HG03097 (cell line): ENCODE results near the gene MRPS6.

Source experiments
- ATAC-seq: cut with Tn5 transposase; IDR thresholded peaks from one replicate; pipeline ENCODE4 v1.9.1; 2021; ENCODE audit not compliant: unreplicated experiment, low FRiP score

MRPS6 gene

GRCh38 chr21:34129901-34130715 lies 56.7 kb downstream of the MRPS6 start:
- no peak for ATAC-seq

DNA sequence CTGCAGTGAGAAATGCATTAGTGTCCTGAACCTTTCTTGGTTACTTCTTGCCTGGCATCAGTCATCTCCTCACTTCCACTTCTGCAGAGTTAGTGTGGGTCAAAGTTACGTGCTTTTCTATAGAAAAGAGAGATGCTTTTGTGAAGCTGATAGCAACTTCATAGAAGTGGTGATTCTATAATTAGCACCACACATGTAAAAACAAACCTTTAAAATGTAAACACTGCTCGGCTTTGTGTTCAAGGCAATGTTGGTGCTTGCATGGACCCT lies 57.3 kb downstream of the MRPS6 start:
- no peak for ATAC-seq

DNA sequence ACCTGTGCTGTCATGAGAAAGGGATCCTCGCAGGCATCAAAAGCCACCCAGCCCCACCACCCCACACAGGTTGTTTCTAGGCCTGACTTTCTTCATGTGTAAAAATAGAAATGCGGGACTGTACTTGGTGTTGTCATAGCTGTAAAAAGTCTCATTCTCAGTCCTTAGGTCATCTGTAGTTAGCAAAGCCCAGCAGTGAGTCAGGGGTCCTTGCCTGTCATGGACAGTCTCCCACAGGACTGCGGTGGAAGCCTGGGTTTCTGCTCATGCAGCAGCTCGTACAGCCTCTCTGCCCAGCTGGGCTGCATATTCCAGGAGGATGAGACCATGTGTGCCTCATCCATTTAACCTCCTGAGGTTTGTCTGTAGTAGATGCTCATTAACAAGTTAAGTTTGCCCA lies 58.2 kb downstream of the MRPS6 start:
- ATAC-seq = no peak

- no peak for ATAC-seq
Measured at GRCh38 chr21:34132202-34132601, 58.8 kb downstream of the MRPS6 start.

DNA sequence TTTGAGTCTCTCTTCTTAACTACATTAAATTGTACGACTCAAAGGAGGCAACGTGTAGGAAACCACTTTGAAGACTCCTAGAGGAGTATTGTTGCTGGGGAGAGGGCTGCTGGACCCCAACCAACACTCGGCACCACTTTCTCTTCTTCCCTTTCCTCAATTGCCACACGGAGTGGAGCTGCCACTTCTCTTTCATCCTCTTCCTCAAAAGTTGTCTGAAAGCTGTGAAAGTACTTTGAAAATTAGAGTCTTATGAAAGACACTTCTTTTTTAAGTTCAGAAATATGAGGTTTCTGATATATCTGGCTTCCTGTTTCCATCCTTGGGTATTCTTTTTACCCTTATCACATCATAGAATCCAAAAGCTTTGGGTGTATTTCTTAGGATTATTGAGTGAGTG lies 59.5 kb downstream of the MRPS6 start:
- no peak for ATAC-seq

DNA sequence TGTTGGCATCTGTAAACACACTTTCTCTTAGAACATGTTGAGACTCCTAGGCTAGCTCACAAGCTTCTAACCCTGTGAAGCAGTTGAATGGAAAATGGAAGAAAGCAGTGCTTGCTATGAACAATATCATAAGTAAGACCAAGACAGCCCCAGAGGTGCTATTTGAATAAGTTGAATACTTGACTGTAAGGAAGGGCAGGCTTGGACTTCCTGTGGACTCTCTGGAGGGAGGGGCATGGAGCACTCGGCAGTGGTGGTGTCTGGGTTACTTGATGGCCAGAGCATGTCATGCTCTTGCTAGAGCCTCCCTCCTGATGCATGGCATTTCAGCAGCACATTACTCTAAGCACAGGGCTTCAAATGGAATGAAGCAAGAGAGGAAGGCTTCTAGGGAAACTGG lies 60.0 kb downstream of the MRPS6 start:
- no peak for ATAC-seq

DNA sequence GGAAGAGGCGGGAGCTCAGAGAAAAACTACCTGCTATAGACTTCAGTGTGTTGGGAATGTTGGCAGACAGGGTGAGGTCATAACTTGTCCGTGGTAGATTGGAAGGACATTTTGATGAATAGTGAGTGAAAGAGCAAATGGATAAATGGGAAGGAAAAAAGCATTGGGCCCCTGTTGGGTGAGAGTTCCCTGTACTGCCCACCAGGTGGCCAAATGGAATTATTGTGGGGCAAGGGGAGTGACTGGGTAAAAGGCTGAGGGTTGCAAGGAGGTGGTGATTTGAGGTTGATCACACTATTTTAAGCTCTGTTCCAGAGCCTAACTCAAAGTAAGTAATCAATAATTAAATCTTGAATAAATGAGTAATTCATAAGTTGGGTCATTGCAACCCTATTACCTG lies 60.4 kb downstream of the MRPS6 start:
- no peak for ATAC-seq

- ATAC-seq = no peak
Measured at GRCh38 chr21:34135330-34135729, 62.0 kb downstream of the MRPS6 start.

- ATAC-seq = no peak
Measured at GRCh38 chr21:34141373-34141772, 68.0 kb downstream of the MRPS6 start.

- no peak for ATAC-seq
Measured at GRCh38 chr21:34143685-34144182, 70.4 kb downstream of the MRPS6 start.

GRCh38 chr21:34144224-34144623 lies 70.8 kb downstream of the MRPS6 start:
- ATAC-seq = no peak

- no peak for ATAC-seq
Measured at GRCh38 chr21:34147792-34148418, 74.5 kb downstream of the MRPS6 start.

GRCh38 chr21:34148419-34148804 lies 75.0 kb downstream of the MRPS6 start:
- ATAC-seq = no peak

DNA sequence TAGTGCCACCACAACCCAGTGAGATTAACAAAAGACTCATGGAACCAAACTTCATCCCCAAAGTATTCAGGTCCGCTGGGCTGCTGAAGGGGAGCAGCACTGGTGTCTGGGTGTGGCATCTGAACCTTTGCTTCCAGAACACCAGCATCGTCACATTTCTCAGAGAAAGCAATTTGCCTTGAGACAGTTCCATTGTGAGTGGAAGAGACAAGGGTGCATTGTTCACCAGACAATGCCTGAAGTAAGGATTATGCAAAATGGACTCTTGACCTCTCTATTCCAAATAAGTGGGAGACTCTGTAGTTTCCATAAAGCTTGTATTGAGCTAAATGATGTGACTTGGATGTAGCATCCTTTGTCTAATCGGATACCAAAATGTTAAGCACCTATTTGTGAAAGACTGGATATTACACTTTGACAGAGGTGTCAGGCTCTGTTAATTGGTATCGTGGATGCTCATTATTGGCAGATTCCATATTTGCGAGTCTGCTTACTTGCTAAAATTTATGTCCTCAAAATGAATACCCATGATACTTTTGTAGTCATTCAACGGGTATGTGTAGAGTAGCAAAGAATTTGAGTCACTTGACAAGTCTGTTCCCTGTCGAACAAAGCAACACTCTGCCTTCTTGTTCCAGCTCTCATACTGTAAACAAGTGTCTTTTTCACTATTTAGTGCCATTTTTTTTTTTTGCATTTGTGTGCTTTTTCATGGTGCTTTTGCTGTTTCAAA lies 75.6 kb downstream of the MRPS6 start:
- ATAC-seq = no peak

DNA sequence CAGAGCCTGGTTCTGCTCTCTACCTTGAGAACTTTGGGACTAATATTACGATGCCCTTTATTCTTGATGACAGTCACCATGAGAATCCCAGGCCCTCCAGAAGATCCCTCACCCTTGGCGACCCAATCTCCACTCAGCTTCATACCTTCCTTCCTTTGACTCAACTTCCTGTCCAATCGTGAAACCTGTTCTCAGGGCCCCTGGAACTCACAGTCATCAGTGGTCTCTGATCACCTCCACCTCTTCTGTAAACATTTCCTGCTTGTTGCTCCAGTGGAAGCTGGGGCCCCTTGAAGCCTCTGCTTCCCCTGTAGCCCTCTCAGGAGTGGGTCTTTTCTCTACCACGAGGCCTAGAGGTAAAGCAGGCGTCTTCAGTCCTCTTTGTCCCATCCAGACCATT lies 79.1 kb downstream of the MRPS6 start:
- no peak for ATAC-seq

- no peak for ATAC-seq
Measured at GRCh38 chr21:34154878-34155277, 81.5 kb downstream of the MRPS6 start.

DNA sequence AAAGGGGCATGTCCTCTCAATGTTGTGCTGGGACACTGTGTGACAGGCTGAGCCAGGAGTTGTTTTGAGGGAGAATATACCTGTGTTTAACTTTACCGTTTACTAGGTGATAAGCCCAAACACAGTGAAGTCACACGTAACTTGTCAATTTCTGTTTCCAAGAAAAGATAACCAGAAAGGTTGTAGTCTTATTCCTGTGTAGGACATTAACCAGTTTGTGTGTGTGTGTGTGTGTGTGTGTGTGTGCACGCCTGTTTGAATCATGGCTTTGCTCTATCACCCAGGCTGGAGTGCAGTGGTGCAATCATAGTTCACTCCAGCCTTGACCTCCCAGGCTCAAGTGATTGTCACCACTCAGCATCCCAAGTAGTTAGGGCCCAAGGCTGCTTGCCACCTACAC lies 83.6 kb downstream of the MRPS6 start:
- no peak for ATAC-seq

DNA sequence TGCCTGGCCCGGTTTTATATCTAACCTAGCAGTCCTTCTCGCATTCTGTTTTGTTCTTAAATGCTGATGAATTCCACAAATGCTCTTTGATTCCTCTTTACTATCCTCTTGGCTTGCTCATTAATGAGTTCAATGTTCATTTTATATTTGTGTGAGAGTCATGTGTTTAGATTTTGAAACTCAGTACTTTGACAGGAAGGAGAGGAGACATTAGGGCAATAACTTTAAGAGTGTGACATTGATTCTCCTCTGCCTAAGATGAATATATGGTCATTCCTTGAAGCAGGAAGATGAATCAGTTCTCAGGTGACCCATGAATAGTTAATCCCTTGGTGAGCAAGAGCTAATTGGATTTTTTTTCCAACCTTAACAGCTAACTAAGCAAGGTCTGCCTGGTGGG lies 84.1 kb downstream of the MRPS6 start:
- no peak for ATAC-seq

DNA sequence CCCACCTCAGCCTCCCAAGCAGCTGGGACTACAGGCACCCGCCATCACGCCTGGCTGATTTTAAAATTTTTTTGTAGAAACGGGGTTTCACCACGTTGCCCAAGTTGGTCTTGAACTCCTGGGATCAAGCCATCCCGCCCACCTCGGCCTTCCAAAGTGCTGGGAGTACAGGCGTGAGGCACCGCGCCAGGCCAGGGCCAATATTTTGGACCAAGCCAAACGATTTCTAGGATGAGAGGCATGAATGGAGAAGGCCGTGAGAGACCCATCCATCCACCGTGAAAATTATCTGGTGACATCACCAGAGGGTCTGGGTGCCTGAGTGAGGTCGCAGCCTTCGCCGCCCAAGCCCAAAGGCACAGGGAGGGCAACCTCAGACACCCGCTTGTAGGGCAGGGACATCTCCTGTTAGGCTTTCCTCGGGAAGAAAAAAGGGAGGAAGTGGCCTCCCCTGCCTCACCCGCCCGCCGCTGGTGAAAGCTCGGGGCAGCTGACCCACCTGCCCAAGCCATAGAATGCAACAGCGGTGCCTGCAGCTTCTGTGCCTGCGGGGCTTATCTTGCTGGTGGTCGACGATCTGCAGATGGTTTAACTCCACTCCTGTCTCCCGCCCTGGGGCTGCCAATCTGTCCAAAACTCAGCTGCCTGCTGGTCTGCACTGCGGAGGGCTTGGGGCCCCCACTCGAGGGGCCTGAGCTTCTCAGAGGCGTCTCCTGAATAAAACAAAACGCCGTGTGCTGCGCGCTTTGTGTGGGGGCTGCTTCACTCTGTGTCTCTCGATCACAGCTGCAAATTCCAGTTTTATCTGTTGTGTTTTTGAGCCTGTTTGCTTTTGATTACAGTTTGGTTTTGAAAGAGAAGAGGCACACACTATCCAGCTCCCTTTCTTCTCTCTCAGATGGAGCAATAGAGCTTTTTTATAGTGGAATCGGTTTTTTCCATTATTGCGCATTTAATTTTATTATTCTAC lies 85.8 kb downstream of the MRPS6 start:
- ATAC-seq = no peak

GRCh38 chr21:34166468-34166867 lies 93.1 kb downstream of the MRPS6 start:
- no peak for ATAC-seq

DNA sequence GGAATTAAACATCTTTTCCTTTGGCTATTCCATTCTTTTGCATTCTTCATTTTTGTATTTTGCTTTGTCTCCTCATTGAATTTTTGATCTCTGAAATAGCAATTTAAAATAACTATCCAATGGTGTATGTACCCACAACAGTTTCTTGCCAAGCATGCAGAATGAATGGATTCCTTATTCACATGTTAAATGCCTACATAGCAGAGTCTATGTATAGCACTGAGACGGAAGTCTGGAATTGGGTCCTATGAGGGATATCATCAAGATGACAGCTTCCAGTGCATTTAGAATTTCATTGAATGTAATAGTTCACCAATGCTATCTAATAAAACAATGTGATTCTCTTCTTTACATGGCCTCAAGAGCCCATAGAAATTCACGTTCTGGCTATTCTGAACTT lies 97.5 kb downstream of the MRPS6 start:
- no peak for ATAC-seq
